Fibroblast of mammary gland (primary cell): ENCODE measurements around the gene RYR2.
"Not testable (repeated sequence)": the region's sequence is repeated elsewhere in the genome, so short reads cannot be mapped to it uniquely, and the experiment has no call there.

Source experiments
- DNase-seq: peaks from one replicate; pipeline ENCODE4 v3.0.0-alpha.2; 2010; ENCODE audit warnings: low read depth
- H3K4me3 ChIP-seq: 2 replicates; pipeline ENCODE4 v1.5.1; 2011; ENCODE audit warnings: low read depth, mild to moderate bottlenecking, low read length, moderate library complexity; ENCODE audit not compliant: control insufficient read depth
- CTCF ChIP-seq: conservative IDR thresholded peaks from 2 replicates; pipeline ENCODE4 v1.5.1; 2011; ENCODE audit warnings: low read depth, low read length, inconsistent platforms; ENCODE audit not compliant: control insufficient read depth, insufficient read depth

The RYR2 gene

DNA sequence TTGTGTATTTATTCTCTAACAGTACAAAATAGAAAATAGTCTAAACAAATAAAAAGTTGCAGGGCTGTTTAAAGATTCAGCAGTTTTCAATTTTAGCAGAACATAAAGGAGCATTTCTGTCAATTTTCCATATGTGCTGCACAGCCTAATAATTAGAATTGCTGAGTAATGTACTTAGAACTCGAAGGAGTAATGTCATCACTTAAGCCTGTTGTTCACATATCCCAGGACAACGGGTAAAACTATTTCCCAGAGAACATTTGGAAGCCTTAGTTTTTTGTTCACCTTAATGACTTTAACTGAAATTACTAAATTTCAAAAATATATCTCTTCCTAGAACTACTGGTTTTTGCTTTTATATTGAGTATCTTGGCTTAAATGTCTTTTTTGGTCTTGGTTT lies 767.1 kb downstream of the RYR2 start:
- no peak for DNase-seq
- no peak for TF ChIP-seq CTCF

DNA sequence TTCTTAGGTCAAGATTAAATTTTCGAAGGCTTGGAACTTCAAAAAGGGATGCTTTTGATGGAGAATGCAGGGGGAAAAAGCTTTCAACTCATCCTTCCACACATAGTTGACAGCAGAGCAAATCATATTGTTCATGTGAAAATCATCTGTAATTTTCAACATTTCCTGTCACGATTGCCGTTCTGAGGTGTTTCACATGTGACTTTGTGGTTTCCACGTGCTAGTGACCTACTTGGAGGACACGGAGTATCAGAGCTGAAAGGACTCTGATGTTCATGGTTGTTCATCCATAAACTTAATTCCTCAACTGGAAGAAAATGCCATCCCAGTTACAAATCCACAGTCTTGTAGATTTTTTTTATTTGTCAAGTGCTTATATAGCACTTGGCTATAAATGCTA lies 769.6 kb downstream of the RYR2 start:
- H3K4me3 ChIP-seq = no peak overlapping the region
- DNase-seq = no peak
- TF ChIP-seq CTCF = no peak

More for the DNA sequence above, 767.1 kb downstream of the RYR2 start:
- no peak overlapping the region for H3K4me3 ChIP-seq

DNA sequence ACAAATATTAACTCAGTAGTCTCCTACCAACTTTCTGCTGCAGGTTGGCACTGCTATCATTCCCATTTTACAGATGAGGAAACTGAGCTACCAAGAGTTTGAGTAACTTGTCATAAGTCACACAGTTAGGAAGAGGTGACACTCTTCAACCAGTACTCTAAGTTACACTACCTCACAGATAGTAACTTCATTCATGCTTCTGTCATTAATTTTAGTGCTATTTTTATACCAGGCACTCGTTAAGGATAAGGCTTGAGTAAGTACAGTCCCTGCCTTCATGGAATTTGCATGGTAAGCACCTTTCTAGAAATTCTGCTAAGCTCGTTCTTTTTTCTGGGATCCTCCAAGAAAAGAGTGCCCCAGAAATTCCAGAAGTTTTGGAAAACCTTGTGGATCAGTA lies 770.1 kb downstream of the RYR2 start:
- TF ChIP-seq CTCF = no peak
- DNase-seq = no peak
- no peak overlapping the region for H3K4me3 ChIP-seq

DNA sequence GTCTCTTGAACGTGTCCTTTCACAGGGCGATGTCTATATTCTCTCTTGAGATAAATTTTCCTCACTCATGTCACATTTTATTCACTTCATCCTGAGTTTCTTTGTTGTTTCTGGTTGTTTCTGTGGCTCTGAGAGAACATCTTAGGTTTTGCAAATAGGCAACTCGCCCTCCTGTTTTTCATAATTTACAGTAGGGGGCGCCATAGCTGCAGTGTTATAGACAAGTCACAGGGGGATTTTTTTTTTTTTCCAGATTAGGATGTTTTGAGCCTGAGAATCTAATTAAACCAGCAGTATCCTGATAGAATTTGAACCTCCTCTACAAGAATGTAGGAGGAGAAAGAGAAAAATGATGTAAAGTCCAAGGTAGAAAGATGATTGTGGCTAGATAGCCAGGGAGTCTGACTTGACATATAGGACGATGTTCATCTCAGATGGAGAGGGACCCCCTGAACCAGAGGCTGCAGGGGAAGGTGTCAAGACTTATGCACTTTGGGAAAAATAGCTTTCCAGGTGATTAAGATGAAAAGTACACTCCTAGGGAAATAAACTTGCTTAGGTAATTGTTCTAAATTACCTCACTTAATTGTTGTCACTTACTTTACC lies 772.4 kb downstream of the RYR2 start:
- H3K4me3 ChIP-seq = no peak overlapping the region
- peak; percentile 17 for DNase-seq
- peak; percentile 37 for TF ChIP-seq CTCF

DNA sequence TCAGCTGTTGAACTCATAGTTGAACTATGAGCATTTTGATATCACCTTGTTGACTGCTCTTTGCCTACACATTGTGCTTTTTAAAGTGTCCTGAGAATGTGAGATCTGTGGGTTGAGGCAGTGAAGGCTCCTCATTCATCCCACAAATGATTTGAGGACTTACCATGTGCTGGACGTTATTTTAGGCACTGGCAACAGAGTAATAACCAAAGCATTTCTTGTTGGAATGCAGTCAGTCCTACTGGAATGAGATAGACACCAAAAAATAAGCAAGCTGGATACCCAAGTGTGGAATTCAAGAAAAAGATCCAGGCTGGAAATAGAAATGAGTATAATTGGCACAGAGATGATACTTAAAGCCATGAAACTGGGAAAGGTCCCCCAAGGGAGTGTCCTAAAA lies 775.3 kb downstream of the RYR2 start:
- DNase-seq = no peak
- TF ChIP-seq CTCF = no peak
- H3K4me3 ChIP-seq = no peak overlapping the region

- H3K4me3 ChIP-seq, DNase-seq: not testable (repeated sequence)
Measured at GRCh38 chr1:237820634-237821033, 778.6 kb downstream of the RYR2 start.

DNA sequence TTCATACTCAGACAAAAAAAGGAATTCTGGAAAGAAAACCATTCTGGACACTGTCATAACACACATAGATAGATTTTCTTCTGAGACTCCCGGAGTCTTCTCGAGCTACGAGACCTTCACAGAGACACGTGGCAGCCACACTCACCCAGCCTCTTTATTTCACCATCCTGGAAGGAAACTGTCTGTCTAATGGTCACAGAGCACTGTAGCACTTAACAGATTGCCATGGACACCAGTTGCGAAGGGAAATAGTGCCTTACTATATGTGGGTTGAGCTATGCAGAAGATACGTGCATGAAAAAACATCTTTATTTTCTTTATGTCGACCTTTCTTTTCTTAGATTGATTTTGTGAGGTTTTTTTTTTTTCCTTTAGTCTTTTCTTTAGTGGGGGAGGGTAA lies 790.9 kb downstream of the RYR2 start:
- DNase-seq = no peak
- H3K4me3 ChIP-seq = no peak overlapping the region

More for the DNA sequence above, 790.9 kb downstream of the RYR2 start:
- TF ChIP-seq CTCF = no peak
